Placental pericyte (primary cell): ENCODE data around the gene TRAPPC3. TPM values are rescaled to one million over a fixed set of nuclear protein-coding genes. Genes with fewer than 3 reads are reported as not detected.

ENCODE experiments used
- small RNA-seq: library from RNA; depleted of rRNA; stranded (forward); fragments of <200 nt; gene quantifications from one replicate; pipeline ENCODE3, GENCODE V24; 2012; ENCODE audit warnings: low replicate concordance
- total RNA-seq: library from RNA; depleted of rRNA; stranded (reverse); fragments of >200 nt; gene quantifications from 2 replicates; pipeline ENCODE4 v1.2.3, GENCODE V29; 2012

The TRAPPC3 gene
- total RNA-seq, result 93.6 and 96.5 TPM in 2 replicates

GRCh38 chr1:36149237-36149972 lies at the start of gene TRAPPC3:
TSS of gene TRAPPC3 (minus strand) at chr1:36149486. CDS start at chr1:36149378, 108 bp downstream.

GRCh38 chr1:36155408-36156328 lies 6.4 kb upstream of the TRAPPC3 start, which contains the start of gene MAP7D1:
TSS of gene MAP7D1 (plus strand) at chr1:36156160. CDS start at chr1:36156418, 258 bp downstream.

GRCh38 chr1:36125129-36125991 lies 23.9 kb downstream of the TRAPPC3 start, which contains the start of gene COL8A2:
TSS of gene COL8A2 (minus strand) at chr1:36125222. CDS start at chr1:36100242, 24,980 bp downstream.

GRCh38 chr1:36088577-36089392 lies 60.5 kb downstream of the TRAPPC3 start, which contains the start of gene ADPRS:
TSS of gene ADPRS (plus strand) at chr1:36088892. CDS start at chr1:36088905, 13 bp downstream.

Small RNA genes within 50 kb of the gene (small RNA-seq; reads per million reads assigned to genes)
- not detected for gene RN7SL131P

Other genes with a start within 250 kb of the TRAPPC3 start
- 14.4 and 25.3 TPM in 2 replicates for gene AGO3, start 218.4 kb downstream of the TRAPPC3 start, total RNA-seq
- gene TEKT2, start 65.4 kb downstream of the TRAPPC3 start, total RNA-seq, result not detected in 2 replicates
- 40.2 and 46.6 TPM in 2 replicates for gene ADPRS, start 60.6 kb downstream of the TRAPPC3 start, total RNA-seq
- 5.0 and 6.7 TPM in 2 replicates for gene COL8A2, start 24.3 kb downstream of the TRAPPC3 start, total RNA-seq
- 124 and 259 TPM in 2 replicates for gene MAP7D1, start 6.7 kb upstream of the TRAPPC3 start, total RNA-seq
- gene THRAP3, start 75.0 kb upstream of the TRAPPC3 start, total RNA-seq, result 74.8 and 130 TPM in 2 replicates
- 2.2 and 4.7 TPM in 2 replicates for gene SH3D21, start 156.9 kb upstream of the TRAPPC3 start, total RNA-seq
- 175 and 366 TPM in 2 replicates for gene EVA1B, start 174.2 kb upstream of the TRAPPC3 start, total RNA-seq
- 17.7 and 23.5 TPM in 2 replicates for gene STK40, start 236.4 kb upstream of the TRAPPC3 start, total RNA-seq
- gene LSM10, start 248.4 kb upstream of the TRAPPC3 start, total RNA-seq, result 5.7 and 15.7 TPM in 2 replicates